Neural cell (in vitro differentiated cells): ENCODE results near the gene TXNIP. TPM values are rescaled to one million over a fixed set of nuclear protein-coding genes. Genes with fewer than 3 reads are reported as not detected.
"Not testable (repeated sequence)": the region's sequence is repeated elsewhere in the genome, so short reads cannot be mapped to it uniquely, and the experiment has no call there.

ENCODE experiments used
- H2AFZ ChIP-seq: fragments of 200-600, 300-800 bp; sonication (generic), shearing (Covaris generic); 2 replicates; pipeline ENCODE4 v1.6.0; 2014; ENCODE audit warnings: low read depth, mild to moderate bottlenecking, antibody characterized with exemption, low read length, moderate library complexity
- H3F3A ChIP-seq: fragments of 200-600 bp; shearing (Covaris generic); 2 replicates; pipeline ENCODE4 v1.6.1; 2016; ENCODE audit warnings: mild to moderate bottlenecking, moderate library complexity, mixed read lengths, antibody characterized with exemption, low read length; ENCODE audit not compliant: insufficient read depth, poor library complexity, severe bottlenecking
- H3K27ac ChIP-seq: fragments of 200-600, 300-800 bp; sonication (generic), shearing (Covaris generic); 2 replicates; pipeline ENCODE4 v1.5.1; 2014; ENCODE audit warnings: mild to moderate bottlenecking, low read length, moderate library complexity
- H3K27me3 ChIP-seq: fragments of 300-800, 200-600 bp; sonication (generic), shearing (Covaris generic); 2 replicates; pipeline ENCODE4 v1.6.0; 2014; ENCODE audit warnings: mild to moderate bottlenecking, low read depth, low read length, moderate library complexity; ENCODE audit not compliant: insufficient read depth
- H3K36me3 ChIP-seq: fragments of 300-800, 200-600 bp; sonication (generic), shearing (Covaris generic); 2 replicates; pipeline ENCODE4 v1.5.1; 2014; ENCODE audit warnings: mild to moderate bottlenecking, antibody characterized with exemption, low read length, moderate library complexity; ENCODE audit not compliant: insufficient read depth
- H3K4me2 ChIP-seq: fragments of 300-800, 200-600 bp; sonication (generic), shearing (Covaris generic); 2 replicates; pipeline ENCODE4 v1.6.0; 2014; ENCODE audit warnings: mild to moderate bottlenecking, low read length
- H3K4me3 ChIP-seq: fragments of 300-800, 200-600 bp; sonication (generic), shearing (Covaris generic); 2 replicates; pipeline ENCODE4 v1.5.1; 2014; ENCODE audit warnings: mild to moderate bottlenecking, low read length, moderate library complexity
- H3K79me2 ChIP-seq: fragments of 200-600 bp; shearing (Covaris generic); replicated peaks from 2 replicates; pipeline ENCODE4 v1.6.0; 2014; ENCODE audit warnings: mild to moderate bottlenecking, low read length, moderate library complexity; ENCODE audit not compliant: insufficient read depth
- H3K9ac ChIP-seq: fragments of 300-800, 200-600 bp; sonication (generic), shearing (Covaris generic); 2 replicates; pipeline ENCODE4 v1.6.1; 2016; ENCODE audit warnings: mild to moderate bottlenecking, low read length, mixed read lengths
- H3K9me2 ChIP-seq: fragments of 200-600 bp; shearing (Covaris generic); 2 replicates; pipeline ENCODE4 v1.6.1; 2016; ENCODE audit warnings: mild to moderate bottlenecking, low read length, mixed read lengths; ENCODE audit not compliant: insufficient read depth
- H3K9me3 ChIP-seq: fragments of 200-600, 300-800 bp; sonication (generic), shearing (Covaris generic); 2 replicates; pipeline ENCODE4 v1.6.1; 2016; ENCODE audit warnings: mild to moderate bottlenecking, mixed run types, low read length, moderate library complexity, mixed read lengths
- H4K20me1 ChIP-seq: fragments of 200-600 bp; shearing (Covaris generic); 2 replicates; pipeline ENCODE4 v1.6.1; 2016; ENCODE audit warnings: mild to moderate bottlenecking, mixed run types; ENCODE audit not compliant: insufficient read depth
- CTCF ChIP-seq: fragments of 450-650 bp; IDR thresholded peaks from 2 replicates; pipeline ENCODE4 v1.5.1; 2014; ENCODE audit warnings: antibody characterized with exemption, mild to moderate bottlenecking, moderate library complexity; ENCODE audit not compliant: poor library complexity, severe bottlenecking
- EP300 ChIP-seq: fragments of 450-650 bp; conservative IDR thresholded peaks from 2 replicates; pipeline ENCODE4 v1.6.1; 2014; ENCODE audit warnings: antibody characterized with exemption, mild to moderate bottlenecking, moderate library complexity; ENCODE audit not compliant: poor library complexity, severe bottlenecking
- EZH2 ChIP-seq: fragments of 200-600, 300-800 bp; shearing (Covaris generic), sonication (generic); IDR thresholded peaks from 2 replicates; pipeline ENCODE4 v1.6.1; 2014; ENCODE audit warnings: antibody characterized with exemption, low read length, borderline replicate concordance, mild to moderate bottlenecking; ENCODE audit not compliant: insufficient read depth, poor library complexity, severe bottlenecking
- MXI1 ChIP-seq: fragments of 450-650 bp; conservative IDR thresholded peaks from 2 replicates; pipeline ENCODE4 v1.6.1; 2014; ENCODE audit warnings: antibody characterized with exemption, mild to moderate bottlenecking; ENCODE audit not compliant: poor library complexity, severe bottlenecking
- POLR2AphosphoS5 ChIP-seq: IDR thresholded peaks from 2 replicates; pipeline ENCODE4 v1.6.1; 2012
- REST ChIP-seq: IDR thresholded peaks from 2 replicates; pipeline ENCODE4 v1.6.1; 2012; ENCODE audit warnings: borderline replicate concordance
- SMC3 ChIP-seq: fragments of 450-650 bp; conservative IDR thresholded peaks from 2 replicates; pipeline ENCODE4 v1.6.1; 2014; ENCODE audit warnings: antibody characterized with exemption, mild to moderate bottlenecking, moderate library complexity; ENCODE audit not compliant: poor library complexity
- TAF1 ChIP-seq: IDR thresholded peaks from 2 replicates; pipeline ENCODE4 v1.6.1; 2012; ENCODE audit warnings: low read depth
- polyA plus RNA-seq: library from polyadenylated mRNA; depleted of rRNA; stranded (reverse); fragments of >200 nt; gene quantifications from 2 replicates; pipeline ENCODE4 v1.2.3, GENCODE V29; 2014

The TXNIP gene
- polyA plus RNA-seq, 1 donor from 2014 or later: 140 TPM

- H2AFZ ChIP-seq: no peak overlapping the region
- H3K9ac ChIP-seq: no peak overlapping the region
- no peaks in the 10 kb centered on the region for H3K36me3 ChIP-seq
- H3K27me3 ChIP-seq: no peaks in the 10 kb centered on the region
- H3K4me2 ChIP-seq: no peak overlapping the region
- TF ChIP-seq TAF1 (no peak), REST (no peak), EZH2 (no peak), EP300 (no peak)
- H3K9me2 ChIP-seq: no peaks in the 10 kb centered on the region
- no peaks in the 10 kb centered on the region for H3K79me2 ChIP-seq
- H3K27ac ChIP-seq: no peak overlapping the region
- H3K4me3 ChIP-seq: no peak overlapping the region
- H4K20me1 ChIP-seq: no peaks in the 10 kb centered on the region
- H3K9me3 ChIP-seq: no peaks in the 10 kb centered on the region
- H3F3A ChIP-seq: no peaks in the 10 kb centered on the region
Observed at GRCh38 chr1:146031476-146031875, 35.1 kb upstream of the TXNIP start.

- H3K79me2 ChIP-seq: no peaks in the 10 kb centered on the region
- H3K9me3 ChIP-seq: no peaks in the 10 kb centered on the region
- H3K27me3 ChIP-seq: no peaks in the 10 kb centered on the region
Observed at GRCh38 chr1:146029117-146029516, 32.7 kb upstream of the TXNIP start.

GRCh38 chr1:146026650-146027049, 30.3 kb upstream of the TXNIP start:
- H3K27ac ChIP-seq, H3K9ac ChIP-seq, H3K79me2 ChIP-seq, H3F3A ChIP-seq, H3K9me3 ChIP-seq, H3K36me3 ChIP-seq, H3K27me3 ChIP-seq, H3K4me3 ChIP-seq, H3K4me2 ChIP-seq, H4K20me1 ChIP-seq, H3K9me2 ChIP-seq, H2AFZ ChIP-seq: not testable (repeated sequence)

More at GRCh38 chr1:146029117-146029516, 32.7 kb upstream of the TXNIP start:
- Histone ChIP-seq H3K9me2 (no peaks in the 10 kb centered on the region), H3F3A (no peaks in the 10 kb centered on the region), H4K20me1 (no peaks in the 10 kb centered on the region), H3K4me3 (no peak overlapping the region), H2AFZ (no peak overlapping the region), H3K36me3 (no peaks in the 10 kb centered on the region), H3K4me2 (no peak overlapping the region), H3K27ac (no peak overlapping the region), H3K9ac (no peak overlapping the region)
- TF ChIP-seq CTCF (no peak), TAF1 (no peak), EP300 (no peak), SMC3 (no peak), EZH2 (no peak), MXI1 (no peak), POLR2AphosphoS5 (no peak)

GRCh38 chr1:146025787-146026495, 29.6 kb upstream of the TXNIP start:
- H3K36me3 ChIP-seq, H3K27ac ChIP-seq, H4K20me1 ChIP-seq, H3K4me2 ChIP-seq, H3K9me3 ChIP-seq, H3F3A ChIP-seq, H3K79me2 ChIP-seq, H3K9ac ChIP-seq, H2AFZ ChIP-seq, H3K4me3 ChIP-seq, H3K9me2 ChIP-seq, H3K27me3 ChIP-seq: not testable (repeated sequence)
